H9 (cell line): ENCODE measurements around the gene ZNF512. TPM values are rescaled to one million over a fixed set of nuclear protein-coding genes. Genes with fewer than 3 reads are reported as not detected.

Experiments
- DNase-seq: peaks from one replicate; pipeline ENCODE4 v3.0.0-alpha.2; 2017
- H2AFZ ChIP-seq: one replicate; pipeline ENCODE4 v1.6.1; 2013; ENCODE audit warnings: mild to moderate bottlenecking, low read length, control low read depth, moderate library complexity
- H2AK5ac ChIP-seq: 2 replicates; pipeline ENCODE4 v1.6.1; 2013; ENCODE audit warnings: low read length, control low read depth, mixed read lengths; ENCODE audit not compliant: insufficient read length
- H2BK120ac ChIP-seq: one replicate; pipeline ENCODE4 v1.6.1; 2013; ENCODE audit warnings: low read depth, mild to moderate bottlenecking, low read length, control low read depth, inconsistent platforms; ENCODE audit not compliant: poor library complexity, severe bottlenecking
- H2BK12ac ChIP-seq: 2 replicates; pipeline ENCODE4 v1.6.1; 2013; ENCODE audit warnings: low read length, control low read depth, mixed read lengths, low read depth; ENCODE audit not compliant: insufficient read length
- H2BK15ac ChIP-seq: 2 replicates; pipeline ENCODE4 v1.6.1; 2013; ENCODE audit warnings: low read depth, low read length, control low read depth
- H2BK20ac ChIP-seq: one replicate; pipeline ENCODE4 v1.6.1; 2013; ENCODE audit warnings: low read depth, mild to moderate bottlenecking, low read length, control low read depth, inconsistent platforms; ENCODE audit not compliant: poor library complexity, severe bottlenecking
- H2BK5ac ChIP-seq: 2 replicates; pipeline ENCODE4 v1.6.1; 2013; ENCODE audit warnings: low read length, control low read depth, mixed read lengths; ENCODE audit not compliant: insufficient read length
- H3K14ac ChIP-seq: 2 replicates; pipeline ENCODE4 v1.6.1; 2013; ENCODE audit warnings: low read length, control low read depth; ENCODE audit not compliant: insufficient read depth
- H3K18ac ChIP-seq: 2 replicates; pipeline ENCODE4 v1.6.1; 2013; ENCODE audit warnings: low read depth, mild to moderate bottlenecking, mixed read lengths, low read length, control low read depth; ENCODE audit not compliant: insufficient read length
- H3K23ac ChIP-seq: 2 replicates; pipeline ENCODE4 v1.6.1; 2013; ENCODE audit warnings: low read length, control low read depth, mixed read lengths, low read depth; ENCODE audit not compliant: insufficient read length
- H3K23me2 ChIP-seq: 2 replicates; pipeline ENCODE4 v1.6.1; 2013; ENCODE audit warnings: low read depth, mild to moderate bottlenecking, mixed read lengths, low read length, control low read depth; ENCODE audit not compliant: insufficient read length, poor library complexity, severe bottlenecking
- H3K27ac ChIP-seq: 2 replicates; pipeline ENCODE4 v1.5.1; 2013; ENCODE audit warnings: low read length, control low read depth, mixed read lengths, low read depth; ENCODE audit not compliant: insufficient read length
- H3K27me3 ChIP-seq: 2 replicates; pipeline ENCODE4 v1.6.1; 2013; ENCODE audit warnings: low read length, control low read depth, inconsistent platforms; ENCODE audit not compliant: insufficient read depth
- H3K4ac ChIP-seq: 2 replicates; pipeline ENCODE4 v1.6.1; 2013; ENCODE audit warnings: low read depth, mild to moderate bottlenecking, control low read depth, inconsistent platforms, low read length, moderate library complexity
- H3K4me1 ChIP-seq: 2 replicates; pipeline ENCODE4 v1.6.1; 2013; ENCODE audit warnings: low read length, control low read depth, inconsistent platforms; ENCODE audit not compliant: insufficient read depth
- H3K4me2 ChIP-seq: 2 replicates; pipeline ENCODE4 v1.6.1; 2013; ENCODE audit warnings: low read length, control low read depth, mixed read lengths; ENCODE audit not compliant: insufficient read length, insufficient read depth
- H3K56ac ChIP-seq: 2 replicates; pipeline ENCODE4 v1.6.1; 2013; ENCODE audit warnings: low read depth, mild to moderate bottlenecking, mixed read lengths, low read length, control low read depth; ENCODE audit not compliant: insufficient read length
- H3K79me1 ChIP-seq: 2 replicates; pipeline ENCODE4 v1.6.1; 2013; ENCODE audit warnings: low read depth, mild to moderate bottlenecking, moderate library complexity, low read length, control low read depth, inconsistent platforms; ENCODE audit not compliant: insufficient read depth, poor library complexity, severe bottlenecking
- H3K79me2 ChIP-seq: 2 replicates; pipeline ENCODE4 v1.6.1; 2013; ENCODE audit warnings: low read length, control low read depth, inconsistent platforms; ENCODE audit not compliant: insufficient read depth
- H3K9ac ChIP-seq: 2 replicates; pipeline ENCODE4 v1.6.1; 2013; ENCODE audit warnings: low read length, control low read depth, mixed read lengths; ENCODE audit not compliant: insufficient read length; ENCODE audit errors: extremely low read depth
- H3K9me3 ChIP-seq: one replicate; pipeline ENCODE4 v1.6.1; 2013; ENCODE audit warnings: low read depth, low read length, inconsistent platforms; ENCODE audit not compliant: control insufficient read depth
- H3T11ph ChIP-seq: one replicate; pipeline ENCODE4 v1.6.1; 2013; ENCODE audit warnings: mild to moderate bottlenecking, low read length, control low read depth, inconsistent platforms
- H4K20me1 ChIP-seq: one replicate; pipeline ENCODE4 v1.6.1; 2013; ENCODE audit not compliant: control insufficient read depth, insufficient read length, insufficient read depth
- H4K5ac ChIP-seq: 2 replicates; pipeline ENCODE4 v1.6.1; 2013; ENCODE audit warnings: low read depth, mild to moderate bottlenecking, mixed read lengths, low read length, control low read depth; ENCODE audit not compliant: insufficient read length
- H4K8ac ChIP-seq: replicated peaks from 2 replicates; pipeline ENCODE4 v1.6.1; 2013; ENCODE audit warnings: low read length, control low read depth, mixed read lengths, low read depth; ENCODE audit not compliant: insufficient read length
- H4K91ac ChIP-seq: 2 replicates; pipeline ENCODE4 v1.6.1; 2013; ENCODE audit warnings: low read depth, mild to moderate bottlenecking, moderate library complexity, mixed read lengths, low read length, control low read depth; ENCODE audit not compliant: insufficient read length
- H3K27ac Mint-ChIP-seq, 3 experiments: 2 replicates in 2 of 3; 3 replicates in 1 of 3; pipeline ENCODE4 v1.8.0; 2020 to 2021; ENCODE audit warnings: mixed read lengths in 3 of 3, mild to moderate bottlenecking in 1 of 3, moderate library complexity in 1 of 3
- H3K27me3 Mint-ChIP-seq: 2 replicates; pipeline ENCODE4 v1.8.0; 2021; ENCODE audit warnings: low read depth, mild to moderate bottlenecking, moderate library complexity, mixed read lengths
- H3K36me3 Mint-ChIP-seq, 3 experiments: 2 replicates in 2 of 3; 3 replicates in 1 of 3; pipeline ENCODE4 v1.8.0; 2020 to 2021; ENCODE audit warnings: low read depth in 3 of 3, mixed read lengths in 3 of 3; ENCODE audit not compliant: insufficient read depth in 1 of 3
- H3K4me1 Mint-ChIP-seq, 2 experiments: 2 replicates each; pipeline ENCODE4 v1.8.0; 2020; ENCODE audit warnings: mixed read lengths in 2 of 2
- H3K4me3 Mint-ChIP-seq, 2 experiments: 2 replicates in 1 of 2; 3 replicates in 1 of 2; pipeline ENCODE4 v1.8.0; 2020 to 2021; ENCODE audit warnings: mild to moderate bottlenecking in 2 of 2, mixed read lengths in 2 of 2, moderate library complexity in 1 of 2
- H3K9me3 Mint-ChIP-seq, 2 experiments: 2 replicates in 1 of 2; 3 replicates in 1 of 2; pipeline ENCODE4 v1.8.0; 2020; ENCODE audit warnings: mild to moderate bottlenecking in 2 of 2, mixed read lengths in 2 of 2, moderate library complexity in 1 of 2
- WGBS: extraction: QIAGEN DNeasy Blood & Tissue Kit; methylation state at CpG from one replicate; pipeline ENCODE4 v1.1.7; 2013; ENCODE audit warnings: missing lambda C conversion rate, low lambda C conversion rate, mixed read lengths; ENCODE audit not compliant: insufficient read length; ENCODE audit errors: extremely low coverage; 5-methylcytosine and 5-hydroxymethylcytosine counted together
- total RNA-seq: library from RNA; stranded (reverse); gene quantifications from 2 replicates; pipeline ENCODE4 v1.2.1, GENCODE V29; 2021
- TF ChIP-seq, protein P1 (sequence below): fragments of 200-600 bp; sonication (generic); conservative IDR thresholded peaks from 3 replicates; pipeline ENCODE4 v1.8.0; 2021; ENCODE audit warnings: antibody characterized with exemption, mild to moderate bottlenecking

Gene ZNF512
- total RNA-seq, 1 experiment from 2014 or later = 38.2 TPM

DNA sequence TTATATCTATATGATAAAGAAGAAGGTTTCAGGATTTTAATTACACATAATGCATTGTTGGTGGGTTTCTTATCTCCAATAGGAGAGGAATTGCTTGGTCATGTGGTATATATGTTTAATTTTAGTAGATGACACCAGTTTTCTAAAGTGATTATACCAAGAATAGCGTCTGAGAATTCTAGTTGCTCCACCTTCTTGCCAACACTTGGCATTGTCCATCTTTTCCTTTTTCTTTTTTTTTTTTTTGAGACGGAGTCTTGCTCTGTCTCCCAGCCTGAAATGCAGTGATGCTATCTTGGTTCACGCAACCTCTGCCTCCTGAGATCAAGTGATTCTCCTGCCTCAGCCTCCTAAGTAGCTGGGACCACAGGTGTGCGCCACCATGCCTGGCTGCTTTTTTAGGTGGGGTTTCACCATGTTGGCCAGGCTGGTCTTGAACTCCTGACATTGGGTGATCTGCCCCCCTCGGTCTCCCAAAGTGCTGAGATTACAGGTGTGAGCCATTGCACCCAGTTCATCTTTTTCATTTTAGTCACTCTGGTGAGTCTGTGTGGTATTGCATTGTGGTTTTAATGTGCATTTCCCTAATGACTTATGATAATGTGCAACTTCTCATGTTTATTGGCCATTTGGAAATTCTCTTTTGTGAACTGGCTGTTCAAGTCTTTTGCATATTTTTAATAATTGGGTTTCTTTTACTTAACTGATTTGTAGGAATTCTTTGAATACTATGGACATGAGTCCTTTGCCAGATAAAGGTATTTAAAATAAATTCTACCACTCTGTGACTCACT is 37.3 kb upstream of the ZNF512 start:
- WGBS = no CpG with 5 or more reads among the region's 5 CpGs
- no peak overlapping the region for H3K27ac Mint-ChIP-seq
- H3K36me3 Mint-ChIP-seq = no peaks in the 10 kb centered on the region; a peak in 2 of 7 replicates

More for the DNA sequence above, 37.3 kb upstream of the ZNF512 start:
- no peak overlapping the region for H3K56ac ChIP-seq
- H2AK5ac ChIP-seq = no peak overlapping the region
- Mint-ChIP-seq H3K9me3 (peaks cover 16 to 22% of the 10 kb centered on the region in 2 experiments), H3K4me3 (no peak overlapping the region), H3K4me1 (no peaks in the 10 kb centered on the region), H3K27me3 (peaks cover 4% of the 10 kb centered on the region)
- H2BK12ac ChIP-seq = no peak overlapping the region
- no peak overlapping the region for H4K8ac ChIP-seq
- no peak overlapping the region for H2BK5ac ChIP-seq
- no peaks in the 10 kb centered on the region for H4K20me1 ChIP-seq
- no peaks in the 10 kb centered on the region for H3K4me1 ChIP-seq
- H3K14ac ChIP-seq = no peak overlapping the region
- H3K23ac ChIP-seq = no peak overlapping the region
- no peak overlapping the region for H2BK15ac ChIP-seq
- H3K27ac ChIP-seq = no peak overlapping the region
- no peak overlapping the region for H2BK20ac ChIP-seq
- H4K5ac ChIP-seq = no peak overlapping the region
- TF ChIP-seq, protein P1, sequence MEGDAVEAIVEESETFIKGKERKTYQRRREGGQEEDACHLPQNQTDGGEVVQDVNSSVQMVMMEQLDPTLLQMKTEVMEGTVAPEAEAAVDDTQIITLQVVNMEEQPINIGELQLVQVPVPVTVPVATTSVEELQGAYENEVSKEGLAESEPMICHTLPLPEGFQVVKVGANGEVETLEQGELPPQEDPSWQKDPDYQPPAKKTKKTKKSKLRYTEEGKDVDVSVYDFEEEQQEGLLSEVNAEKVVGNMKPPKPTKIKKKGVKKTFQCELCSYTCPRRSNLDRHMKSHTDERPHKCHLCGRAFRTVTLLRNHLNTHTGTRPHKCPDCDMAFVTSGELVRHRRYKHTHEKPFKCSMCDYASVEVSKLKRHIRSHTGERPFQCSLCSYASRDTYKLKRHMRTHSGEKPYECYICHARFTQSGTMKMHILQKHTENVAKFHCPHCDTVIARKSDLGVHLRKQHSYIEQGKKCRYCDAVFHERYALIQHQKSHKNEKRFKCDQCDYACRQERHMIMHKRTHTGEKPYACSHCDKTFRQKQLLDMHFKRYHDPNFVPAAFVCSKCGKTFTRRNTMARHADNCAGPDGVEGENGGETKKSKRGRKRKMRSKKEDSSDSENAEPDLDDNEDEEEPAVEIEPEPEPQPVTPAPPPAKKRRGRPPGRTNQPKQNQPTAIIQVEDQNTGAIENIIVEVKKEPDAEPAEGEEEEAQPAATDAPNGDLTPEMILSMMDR = no peak
- H3K23me2 ChIP-seq = no peaks in the 10 kb centered on the region
- no peak overlapping the region for H2AFZ ChIP-seq
- no peaks in the 10 kb centered on the region for H3K9me3 ChIP-seq
- no peaks in the 10 kb centered on the region for H3K79me1 ChIP-seq
- H3K4me2 ChIP-seq = no peak overlapping the region
- H3K18ac ChIP-seq = no peak overlapping the region
- no peak overlapping the region for H3K9ac ChIP-seq
- H4K91ac ChIP-seq = no peak overlapping the region
- no peak overlapping the region for H3T11ph ChIP-seq
- H3K79me2 ChIP-seq = no peaks in the 10 kb centered on the region
- DNase-seq = no peak
- H3K27me3 ChIP-seq = no peaks in the 10 kb centered on the region
- no peak overlapping the region for H2BK120ac ChIP-seq
- H3K4ac ChIP-seq = no peak overlapping the region
